DLD1 (cell line): ENCODE results near the gene TCEAL9.
"Not testable (repeated sequence)": the region's sequence is repeated elsewhere in the genome, so short reads cannot be mapped to it uniquely, and the experiment has no call there.

ENCODE experiments used
- in situ Hi-C: cut with HindIII; loops from 2 replicates; pipeline ENCODE4 v1.10.0; 2017; ENCODE audit warnings: low sequenced_read_pairs

TCEAL9 gene

GRCh38 chrX:103372886-103373285 is 16.6 kb downstream of the TCEAL9 start:
- in situ Hi-C loops, result no loop called here

- in situ Hi-C loops, result no loop called here
These were observed 17.3 kb downstream of the TCEAL9 start for GRCh38 chrX:103373581-103373980.

GRCh38 chrX:103376118-103376978 is 20.0 kb downstream of the TCEAL9 start, which contains the start of gene BEX3:
BEX3 (plus strand) TSS chrX:103376538; CDS start chrX:103377522, 984 bp downstream.
- in situ Hi-C loops, result no loop called here

- in situ Hi-C loops, result no loop called here
These were observed 20.6 kb downstream of the TCEAL9 start for GRCh38 chrX:103376979-103377324.

- in situ Hi-C loops, result no loop called here
These were observed 22.7 kb downstream of the TCEAL9 start for GRCh38 chrX:103378990-103379389.

GRCh38 chrX:103382877-103383276 is 26.6 kb downstream of the TCEAL9 start:
- in situ Hi-C loops, result no loop called here

GRCh38 chrX:103384672-103385071 is 28.4 kb downstream of the TCEAL9 start:
- in situ Hi-C loops, result no loop called here

GRCh38 chrX:103385283-103385830 is 29.1 kb downstream of the TCEAL9 start:
- in situ Hi-C loops, result not testable (repeated sequence)

GRCh38 chrX:103386332-103386731 is 30.0 kb downstream of the TCEAL9 start:
- in situ Hi-C loops, result no loop called here

- in situ Hi-C loops, result no loop called here
These were observed 37.2 kb downstream of the TCEAL9 start for GRCh38 chrX:103393487-103393886.

- in situ Hi-C loops, result no loop called here
These were observed 39.9 kb downstream of the TCEAL9 start for GRCh38 chrX:103396186-103396585.

- in situ Hi-C loops, result no loop called here
These were observed 40.4 kb downstream of the TCEAL9 start for GRCh38 chrX:103396660-103397059.

- in situ Hi-C loops, result no loop called here
These were observed 41.4 kb downstream of the TCEAL9 start for GRCh38 chrX:103397707-103398106.

GRCh38 chrX:103398421-103398864 is 42.1 kb downstream of the TCEAL9 start:
- in situ Hi-C loops, result no loop called here

- in situ Hi-C loops, result no loop called here
These were observed 43.4 kb downstream of the TCEAL9 start for GRCh38 chrX:103399744-103400143.

- in situ Hi-C loops, result no loop called here
These were observed 44.6 kb downstream of the TCEAL9 start for GRCh38 chrX:103400931-103401330.

- in situ Hi-C loops, result no loop called here
These were observed 48.1 kb downstream of the TCEAL9 start for GRCh38 chrX:103404231-103405008.

GRCh38 chrX:103405009-103405333 is 48.7 kb downstream of the TCEAL9 start:
- in situ Hi-C loops, result no loop called here

- in situ Hi-C loops, result no loop called here
These were observed 50.0 kb downstream of the TCEAL9 start for GRCh38 chrX:103406256-103406655.

- in situ Hi-C loops, result no loop called here
These were observed 51.5 kb downstream of the TCEAL9 start for GRCh38 chrX:103407776-103408175.
